Ovary (tissue), 3 donors: Measurements from ENCODE around the gene NFASC.

ENCODE experiments used
- EP300 ChIP-seq: sonication (generic); formaldehyde crosslinking; IDR thresholded peaks from one replicate; pipeline ENCODE4 v1.6.1; 2017; ENCODE audit warnings: antibody characterized with exemption
- POLR2A ChIP-seq: fragments of 450-650 bp; IDR thresholded peaks from one replicate; pipeline ENCODE4 v1.6.1; 2017; ENCODE audit warnings: antibody characterized with exemption, mild to moderate bottlenecking, moderate library complexity
- TF ChIP-seq, protein P1 (sequence below), 3 donors: fragments of 450-650 bp in 2 of 3; fragments of 200-600 bp in 1 of 3; IDR thresholded peaks; one replicate each; pipeline versions ENCODE4 v1.5.1 to v1.8.0; 2016 to 2022; ENCODE audit warnings: antibody characterized with exemption in 3 of 3, mild to moderate bottlenecking in 1 of 3
- donor health status: DM: no; HTN: no; CAD: no.

GRCh38 chr1:205030896-205031295, 160.2 kb downstream of the NFASC start:
- TF ChIP-seq, protein P1, sequence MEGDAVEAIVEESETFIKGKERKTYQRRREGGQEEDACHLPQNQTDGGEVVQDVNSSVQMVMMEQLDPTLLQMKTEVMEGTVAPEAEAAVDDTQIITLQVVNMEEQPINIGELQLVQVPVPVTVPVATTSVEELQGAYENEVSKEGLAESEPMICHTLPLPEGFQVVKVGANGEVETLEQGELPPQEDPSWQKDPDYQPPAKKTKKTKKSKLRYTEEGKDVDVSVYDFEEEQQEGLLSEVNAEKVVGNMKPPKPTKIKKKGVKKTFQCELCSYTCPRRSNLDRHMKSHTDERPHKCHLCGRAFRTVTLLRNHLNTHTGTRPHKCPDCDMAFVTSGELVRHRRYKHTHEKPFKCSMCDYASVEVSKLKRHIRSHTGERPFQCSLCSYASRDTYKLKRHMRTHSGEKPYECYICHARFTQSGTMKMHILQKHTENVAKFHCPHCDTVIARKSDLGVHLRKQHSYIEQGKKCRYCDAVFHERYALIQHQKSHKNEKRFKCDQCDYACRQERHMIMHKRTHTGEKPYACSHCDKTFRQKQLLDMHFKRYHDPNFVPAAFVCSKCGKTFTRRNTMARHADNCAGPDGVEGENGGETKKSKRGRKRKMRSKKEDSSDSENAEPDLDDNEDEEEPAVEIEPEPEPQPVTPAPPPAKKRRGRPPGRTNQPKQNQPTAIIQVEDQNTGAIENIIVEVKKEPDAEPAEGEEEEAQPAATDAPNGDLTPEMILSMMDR (IDR thresholded peaks at IDR 0.05) = no peak
- TF ChIP-seq POLR2A = no peak
- TF ChIP-seq EP300 = no peak
